ENCODE results near the gene CPTP.

Gene CPTP

DNA sequence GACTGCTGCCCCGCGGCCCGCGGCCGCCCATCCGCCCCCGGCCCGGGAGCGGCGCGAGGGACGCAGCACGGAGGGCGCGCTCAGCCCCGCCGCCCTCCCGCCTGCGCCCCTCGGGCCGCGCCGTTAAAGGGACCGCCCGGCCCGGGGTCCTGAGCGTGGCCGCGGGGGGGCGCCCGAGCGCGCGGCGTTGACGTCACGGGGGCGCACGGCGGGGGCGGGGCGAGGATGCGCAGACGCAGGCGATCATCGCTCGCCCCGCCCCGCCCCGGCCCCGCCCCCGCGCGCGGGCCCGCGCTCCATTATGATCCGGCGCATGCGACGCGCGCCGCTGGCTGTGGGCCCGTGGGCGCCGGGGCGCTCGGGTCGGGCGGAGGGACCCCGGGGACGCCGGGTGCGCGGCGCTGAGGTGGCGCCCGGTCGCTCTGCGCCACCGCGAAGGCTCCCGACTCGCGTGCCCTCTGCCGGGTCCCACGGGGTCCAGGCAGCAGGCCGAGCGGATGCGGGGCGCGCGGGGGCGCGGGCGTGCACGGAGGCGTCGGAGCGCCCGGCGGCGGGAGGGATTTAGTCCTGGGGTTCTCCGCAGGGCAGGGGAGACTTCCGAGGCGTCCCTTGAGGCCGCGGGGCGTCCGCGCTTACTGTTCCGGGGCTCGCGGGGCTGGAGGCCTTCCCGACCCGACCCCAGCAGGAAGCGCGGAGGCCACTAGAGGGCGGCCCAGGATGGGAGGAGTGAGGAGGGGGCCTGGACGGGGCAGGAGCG lies 24.8 kb downstream of the CPTP start, which contains the start of gene DVL1:
DVL1 (minus strand) TSS at position 163 of the 757 bp plus-strand sequence. CDS start 353 bp downstream, outside the sequence.
- TF ChIP-seq, protein P1, sequence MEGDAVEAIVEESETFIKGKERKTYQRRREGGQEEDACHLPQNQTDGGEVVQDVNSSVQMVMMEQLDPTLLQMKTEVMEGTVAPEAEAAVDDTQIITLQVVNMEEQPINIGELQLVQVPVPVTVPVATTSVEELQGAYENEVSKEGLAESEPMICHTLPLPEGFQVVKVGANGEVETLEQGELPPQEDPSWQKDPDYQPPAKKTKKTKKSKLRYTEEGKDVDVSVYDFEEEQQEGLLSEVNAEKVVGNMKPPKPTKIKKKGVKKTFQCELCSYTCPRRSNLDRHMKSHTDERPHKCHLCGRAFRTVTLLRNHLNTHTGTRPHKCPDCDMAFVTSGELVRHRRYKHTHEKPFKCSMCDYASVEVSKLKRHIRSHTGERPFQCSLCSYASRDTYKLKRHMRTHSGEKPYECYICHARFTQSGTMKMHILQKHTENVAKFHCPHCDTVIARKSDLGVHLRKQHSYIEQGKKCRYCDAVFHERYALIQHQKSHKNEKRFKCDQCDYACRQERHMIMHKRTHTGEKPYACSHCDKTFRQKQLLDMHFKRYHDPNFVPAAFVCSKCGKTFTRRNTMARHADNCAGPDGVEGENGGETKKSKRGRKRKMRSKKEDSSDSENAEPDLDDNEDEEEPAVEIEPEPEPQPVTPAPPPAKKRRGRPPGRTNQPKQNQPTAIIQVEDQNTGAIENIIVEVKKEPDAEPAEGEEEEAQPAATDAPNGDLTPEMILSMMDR (IDR thresholded peaks at IDR 0.05; ENCODE audit: low read depth, low read length): peak; percentile 33; the same call in 1 of the 2 replicates
- H3K4me3 ChIP-seq (ENCODE audit: low read depth, low read length): peak within 1 kb of the TSS; percentile 74

- H3K4me3 ChIP-seq (ENCODE audit: low read depth, low read length): no peak overlapping the region
- TF ChIP-seq, protein P1 (IDR thresholded peaks at IDR 0.05; ENCODE audit: low read depth, low read length): no peak
Measured at GRCh38 chr1:1351511-1352427, 27.2 kb downstream of the CPTP start.

DNA sequence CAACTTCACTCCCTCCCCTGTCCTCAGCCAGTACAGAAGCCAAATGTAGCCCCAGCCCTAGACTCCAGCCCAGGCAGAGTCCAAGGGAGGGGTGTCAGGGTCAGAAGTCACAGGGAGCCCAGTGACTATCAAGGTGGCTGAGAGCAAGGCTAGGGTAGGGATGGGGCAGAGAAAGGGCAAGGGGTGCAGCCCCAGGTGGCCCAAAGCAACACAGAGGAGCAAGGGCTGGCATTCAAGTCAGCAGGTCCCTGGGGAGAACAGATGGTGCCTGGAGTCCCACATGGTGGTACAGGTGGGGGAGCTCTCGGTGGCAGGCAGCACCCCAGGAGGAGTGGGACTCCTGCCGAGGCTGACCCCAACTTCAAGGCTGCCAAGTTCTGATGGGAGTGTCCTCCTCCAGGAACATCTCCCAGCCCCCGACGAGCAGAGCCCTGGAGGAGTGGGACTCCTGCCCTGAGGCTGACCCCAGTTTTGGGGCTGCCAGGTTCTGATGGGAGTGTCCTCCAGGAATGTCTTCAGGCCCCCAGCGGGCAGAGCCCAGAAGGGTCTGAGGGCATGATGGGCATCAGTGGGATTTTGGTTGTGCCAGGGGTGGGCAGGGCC lies 28.3 kb downstream of the CPTP start:
- TF ChIP-seq, protein P1 (IDR thresholded peaks at IDR 0.05; ENCODE audit: low read depth, low read length): no peak
- no peak overlapping the region for H3K4me3 ChIP-seq (ENCODE audit: low read depth, low read length)

GRCh38 chr1:1353389-1354151 lies 29.0 kb downstream of the CPTP start:
- H3K4me3 ChIP-seq (ENCODE audit: low read depth, low read length): no peak overlapping the region

DNA sequence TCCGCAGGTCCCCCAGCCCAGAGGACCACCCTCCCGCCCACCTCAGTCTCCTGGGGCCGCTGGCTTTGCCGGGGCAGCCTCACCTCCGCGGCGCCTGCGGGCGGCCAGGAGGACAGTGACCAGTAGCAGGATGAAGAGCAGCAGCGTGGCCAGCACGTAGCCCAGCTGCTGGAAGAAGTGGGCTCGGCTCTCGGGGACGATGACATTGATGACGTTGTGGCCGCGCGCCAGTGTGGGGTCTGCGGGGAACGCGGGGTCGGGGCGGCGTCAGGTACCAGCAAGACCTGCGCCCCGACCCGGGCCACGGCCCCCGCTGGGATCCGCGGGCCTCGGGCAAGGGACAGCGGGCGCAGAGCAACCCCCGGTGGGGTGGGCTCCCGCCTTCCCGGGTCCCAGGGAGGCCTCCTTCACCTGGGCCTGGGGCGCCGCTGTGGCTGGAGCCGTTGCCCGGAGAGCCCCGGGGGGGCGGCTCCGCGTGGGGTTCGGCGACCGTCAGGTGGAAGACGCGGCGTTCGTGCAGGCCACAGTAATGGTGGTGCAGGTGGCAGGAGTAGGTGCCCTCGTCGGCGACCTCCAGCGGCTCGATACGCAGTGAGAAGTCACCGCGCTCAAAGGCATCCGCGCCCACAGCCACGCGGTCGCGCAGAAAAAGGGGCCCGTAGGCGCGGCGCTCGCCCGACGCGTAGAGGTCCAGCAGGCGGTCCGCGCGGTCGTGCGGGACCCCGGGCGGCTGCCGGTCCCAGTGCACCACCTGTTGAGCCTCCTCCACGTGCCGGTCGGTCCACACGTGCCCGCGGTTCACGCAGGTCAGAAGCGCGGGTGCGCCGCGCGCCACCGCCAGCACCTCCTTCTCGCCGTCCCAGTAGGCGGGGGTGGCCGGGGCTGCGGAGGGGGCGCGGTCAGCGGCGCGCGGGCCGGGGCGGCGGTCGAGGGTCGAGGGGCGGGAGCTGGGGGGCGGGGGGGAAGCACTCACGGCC lies 30.0 kb downstream of the CPTP start:
- TF ChIP-seq, protein P1 (IDR thresholded peaks at IDR 0.05; ENCODE audit: low read depth, low read length): no peak
- no peak overlapping the region for H3K4me3 ChIP-seq (ENCODE audit: low read depth, low read length)

More at GRCh38 chr1:1353389-1354151, 29.0 kb downstream of the CPTP start:
- TF ChIP-seq, protein P1 (IDR thresholded peaks at IDR 0.05; ENCODE audit: low read depth, low read length): no peak

DNA sequence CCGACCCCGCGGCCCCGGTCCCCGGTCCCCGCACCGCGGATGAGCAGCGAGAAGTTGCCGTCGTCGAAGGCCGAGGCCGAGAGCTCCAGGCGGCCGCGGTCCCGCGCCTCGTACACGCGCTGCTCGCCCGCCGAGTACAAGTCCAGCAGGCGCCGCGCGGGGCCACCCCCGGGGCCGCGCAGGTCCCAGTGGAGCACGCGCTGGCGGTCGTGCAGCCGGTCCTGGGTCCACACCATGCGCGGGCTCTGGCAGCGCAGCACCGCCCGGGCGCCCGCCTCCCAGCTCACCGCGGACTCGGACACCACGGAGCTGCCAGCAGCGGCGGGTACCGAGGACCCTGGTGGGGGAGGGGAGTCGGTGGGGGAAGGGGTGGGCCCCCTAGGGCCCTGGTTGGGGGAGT lies 30.8 kb downstream of the CPTP start:
- TF ChIP-seq, protein P1 (IDR thresholded peaks at IDR 0.05; ENCODE audit: low read depth, low read length): no peak
- H3K4me3 ChIP-seq (ENCODE audit: low read depth, low read length): peak overlapping the region; percentile 41

Measured in WI38 (cell line).